Activated T-helper 9 cell treated with anti-CD3 and anti-CD28 coated beads, Interleukin-2, amount 50 U/mL, for 16 hours (primary cell): ENCODE results near the gene LRRC17.

Source experiments
- DNase-seq: peaks from one replicate; pipeline ENCODE4 v3.0.0-alpha.2; 2020; ENCODE audit warnings: low read depth

Gene LRRC17, protein sequence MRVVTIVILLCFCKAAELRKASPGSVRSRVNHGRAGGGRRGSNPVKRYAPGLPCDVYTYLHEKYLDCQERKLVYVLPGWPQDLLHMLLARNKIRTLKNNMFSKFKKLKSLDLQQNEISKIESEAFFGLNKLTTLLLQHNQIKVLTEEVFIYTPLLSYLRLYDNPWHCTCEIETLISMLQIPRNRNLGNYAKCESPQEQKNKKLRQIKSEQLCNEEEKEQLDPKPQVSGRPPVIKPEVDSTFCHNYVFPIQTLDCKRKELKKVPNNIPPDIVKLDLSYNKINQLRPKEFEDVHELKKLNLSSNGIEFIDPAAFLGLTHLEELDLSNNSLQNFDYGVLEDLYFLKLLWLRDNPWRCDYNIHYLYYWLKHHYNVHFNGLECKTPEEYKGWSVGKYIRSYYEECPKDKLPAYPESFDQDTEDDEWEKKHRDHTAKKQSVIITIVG

DNA sequence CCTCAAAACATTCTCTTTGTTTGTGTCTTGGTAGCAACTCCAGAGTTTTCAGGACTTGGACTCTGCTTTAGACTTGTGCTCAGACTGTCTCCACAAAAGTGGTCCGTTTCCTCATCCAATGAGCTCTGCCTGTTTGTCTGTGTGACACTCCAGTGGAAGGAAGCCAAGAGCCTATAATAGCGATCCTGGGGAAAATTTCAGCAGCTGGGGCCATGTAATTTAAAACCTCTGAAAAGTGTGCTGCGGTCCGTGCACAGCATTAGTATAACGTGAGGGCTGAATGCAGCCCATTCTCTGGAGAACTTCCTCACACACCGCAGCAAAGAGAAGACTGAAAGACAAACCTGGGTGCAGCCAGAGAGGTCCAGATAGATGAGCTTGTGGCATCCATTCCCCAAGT lies at the start of gene LRRC17:
Gene LRRC17, plus strand, starts transcription at position 259 of the 400 bp plus-strand sequence. CDS start 20,914 bp downstream, outside the sequence.
- DNase-seq = no peak

DNA sequence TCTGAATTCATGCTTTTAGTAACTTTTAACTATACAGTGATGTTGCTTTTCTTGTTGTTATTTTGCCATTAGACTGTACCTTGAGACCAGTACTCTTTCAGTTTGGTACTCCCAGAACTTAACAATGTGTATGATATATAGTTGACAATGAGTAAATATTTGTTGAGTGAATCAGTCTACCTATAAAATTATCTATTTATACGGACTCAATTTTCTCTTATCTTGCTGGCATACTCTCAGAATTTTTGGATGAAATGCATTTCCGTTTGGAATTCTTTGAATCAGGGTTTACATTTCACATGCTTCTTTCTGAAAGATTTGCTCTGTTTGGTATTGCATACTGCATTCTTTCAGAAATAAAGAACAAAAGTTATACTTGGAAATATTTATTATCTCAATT lies 47.8 kb upstream of the LRRC17 start:
- DNase-seq = no peak

DNA sequence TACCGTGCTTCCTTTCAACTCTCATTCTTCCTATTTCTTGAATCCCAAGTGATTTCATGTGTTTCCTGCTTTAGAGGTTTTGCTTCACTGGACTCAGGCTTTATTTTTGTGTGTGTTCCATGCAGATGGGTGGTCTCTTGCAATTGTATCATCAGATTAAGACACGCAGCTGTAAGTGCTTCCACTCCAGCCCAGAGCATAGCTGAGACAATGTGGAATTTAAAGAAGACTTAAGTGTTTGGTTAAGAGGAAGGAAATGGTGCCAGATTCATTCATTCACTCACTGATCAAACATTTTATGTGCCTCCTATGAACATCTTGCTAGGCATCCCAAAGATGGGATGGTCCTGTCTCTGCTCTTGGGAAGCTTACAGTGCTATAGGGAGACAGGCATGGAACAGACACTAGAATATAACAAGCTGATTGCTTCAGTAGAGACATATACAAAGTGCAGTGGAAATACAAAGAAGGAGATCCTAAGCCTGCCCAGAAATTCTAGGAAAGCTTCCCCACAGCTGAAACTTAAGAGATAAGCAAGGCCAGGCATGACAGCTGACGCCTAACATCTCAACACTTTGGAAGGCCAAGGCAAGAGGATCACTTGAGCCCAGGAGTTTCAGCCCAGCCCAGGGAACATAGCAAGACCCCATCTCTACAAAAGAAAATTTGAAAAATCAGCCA lies 46.1 kb upstream of the LRRC17 start:
- no peak for DNase-seq

DNA sequence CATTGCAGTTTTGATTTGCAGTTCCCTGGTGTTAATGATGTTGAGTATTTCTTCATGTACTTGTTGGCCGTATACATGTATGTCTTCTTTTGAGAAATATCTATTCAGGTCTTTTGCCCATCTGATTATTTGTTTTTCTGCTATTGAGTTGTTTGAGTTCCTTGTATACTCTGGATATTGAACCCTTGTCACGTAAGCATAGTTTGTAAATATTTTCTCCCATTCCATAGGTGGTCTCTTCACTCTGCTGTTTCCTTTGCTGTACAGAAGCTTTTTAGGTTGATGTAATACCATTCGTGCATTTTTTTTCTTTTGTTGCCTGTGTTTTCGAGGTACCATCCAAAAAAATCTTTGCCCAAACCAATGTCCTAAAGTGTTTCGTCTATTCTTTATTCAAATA lies 43.6 kb upstream of the LRRC17 start:
- DNase-seq = no peak

DNA sequence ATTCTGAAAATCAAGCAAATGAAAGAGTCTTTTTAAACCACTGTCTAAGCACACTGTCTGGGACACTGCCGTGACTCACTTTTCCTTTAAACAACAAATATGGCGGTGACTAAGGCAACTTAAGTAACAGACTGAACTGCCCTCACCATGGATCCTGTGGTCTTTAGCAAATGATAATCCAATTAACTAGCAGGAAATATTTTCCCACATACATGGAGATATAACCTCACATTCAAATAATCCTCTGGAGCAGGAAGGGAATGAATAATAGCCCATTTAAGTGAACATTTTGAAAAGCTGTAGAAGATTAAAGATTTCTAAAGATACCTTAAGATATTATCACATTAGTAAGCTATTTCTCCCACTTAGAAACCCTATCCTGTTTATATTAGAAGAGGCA lies 40.3 kb upstream of the LRRC17 start:
- DNase-seq = no peak

DNA sequence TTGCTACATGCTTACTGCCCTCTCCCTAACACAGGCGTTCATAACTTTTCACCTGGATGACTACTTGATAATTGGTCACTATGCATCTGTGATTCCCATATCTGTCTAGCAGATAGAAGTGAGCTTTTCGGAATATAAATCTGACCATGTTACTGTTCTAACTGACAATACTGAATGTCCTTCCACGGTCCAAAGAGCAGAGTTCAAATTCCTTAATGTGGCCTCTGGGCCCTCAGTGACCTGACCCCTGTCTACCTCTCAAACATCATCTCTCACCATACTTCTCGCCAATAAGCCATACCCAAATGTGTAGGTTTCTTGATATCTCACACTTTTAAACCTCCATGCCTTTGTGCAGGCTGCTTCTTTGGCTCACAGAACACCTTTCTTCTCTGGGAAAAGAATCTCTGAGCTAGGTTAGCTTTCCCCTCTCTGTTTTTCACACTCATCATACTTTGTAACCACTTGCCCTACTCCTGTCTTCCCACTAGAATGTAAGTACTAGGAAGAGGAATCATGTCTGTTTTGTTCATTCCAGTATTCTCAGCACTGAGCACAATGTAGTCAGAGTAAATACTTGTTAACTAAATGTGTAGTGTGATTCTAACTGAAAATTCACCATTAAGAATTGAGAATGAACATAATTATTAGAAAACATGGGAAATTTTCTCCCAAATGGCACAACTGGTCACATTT lies 39.2 kb upstream of the LRRC17 start:
- no peak for DNase-seq

DNA sequence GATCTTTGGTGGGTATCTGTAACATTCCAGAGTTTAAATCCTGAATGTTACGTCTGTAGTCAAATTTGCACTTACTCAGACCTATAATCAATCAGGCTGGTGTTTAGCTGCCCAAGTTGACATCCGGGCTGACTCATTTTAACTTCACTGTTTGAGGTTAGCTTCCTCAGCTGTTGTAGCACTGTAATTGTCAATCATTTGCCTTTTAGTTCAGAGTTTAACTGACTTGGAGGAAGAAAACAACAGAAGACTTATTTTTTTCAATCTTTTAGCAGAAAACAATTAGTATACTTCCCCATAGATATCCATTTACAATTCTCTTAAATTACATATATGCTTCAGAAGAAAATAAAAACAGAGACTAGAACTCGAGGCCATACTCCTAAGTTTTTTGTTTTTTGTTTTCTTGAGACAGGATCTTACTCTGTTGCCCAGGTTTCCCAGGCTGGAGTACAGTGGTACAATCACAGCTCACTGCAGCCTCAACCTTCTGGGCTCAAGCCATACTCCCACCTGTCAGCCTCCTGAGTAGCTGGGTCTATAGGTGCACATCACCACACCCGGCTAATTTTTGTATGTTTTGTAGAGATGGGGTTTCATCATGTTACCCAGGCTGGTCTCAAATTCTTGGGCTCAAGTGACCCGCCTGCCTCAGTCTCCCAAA lies 38.5 kb upstream of the LRRC17 start:
- no peak for DNase-seq

DNA sequence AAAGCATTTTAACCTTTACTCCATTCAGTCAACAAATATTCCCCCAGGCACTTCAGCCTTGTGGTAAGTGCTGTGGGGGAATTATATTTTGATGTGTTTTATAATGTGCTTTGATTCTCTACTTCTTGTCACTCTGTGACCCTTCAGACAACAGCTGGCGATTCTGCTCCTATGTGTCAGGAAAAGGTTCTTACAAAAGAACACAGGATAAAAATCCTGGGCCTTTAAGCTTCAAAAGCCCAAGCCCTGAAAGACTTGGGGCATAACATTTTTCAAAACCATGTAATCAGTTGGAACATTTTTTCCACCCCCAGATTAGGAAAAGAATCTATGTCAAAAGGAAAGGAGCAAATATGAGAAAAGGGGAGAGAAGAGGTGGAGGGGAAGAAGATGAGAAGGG lies 37.8 kb upstream of the LRRC17 start:
- no peak for DNase-seq

DNA sequence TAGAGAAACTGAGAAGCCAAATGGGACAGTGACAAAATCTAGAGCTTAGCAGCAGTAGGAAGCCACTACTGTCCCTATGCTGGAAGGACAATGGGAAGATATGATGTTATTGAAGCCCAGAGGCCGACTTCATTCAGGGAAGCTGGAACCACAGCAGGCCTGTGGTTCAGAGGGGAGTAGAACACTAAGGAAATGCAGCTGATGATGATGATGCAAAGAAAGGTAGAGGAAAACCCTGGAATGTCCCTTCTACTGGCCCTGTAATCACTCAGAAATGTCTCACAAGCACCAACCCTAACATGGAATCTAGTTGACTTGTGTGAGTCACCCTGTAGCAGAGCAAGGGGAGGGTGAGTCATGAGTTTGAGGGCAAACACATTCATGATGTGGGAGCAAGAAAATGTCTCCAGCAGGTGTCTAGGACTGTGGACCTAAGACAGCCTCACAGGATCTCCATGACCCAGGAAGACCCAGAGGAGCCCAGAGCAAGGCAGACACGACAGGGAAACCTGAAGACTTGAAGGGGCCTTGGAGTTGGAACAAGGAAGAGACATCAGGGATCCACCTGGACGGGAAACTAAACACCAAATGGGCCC lies 37.0 kb upstream of the LRRC17 start:
- DNase-seq = no peak

DNA sequence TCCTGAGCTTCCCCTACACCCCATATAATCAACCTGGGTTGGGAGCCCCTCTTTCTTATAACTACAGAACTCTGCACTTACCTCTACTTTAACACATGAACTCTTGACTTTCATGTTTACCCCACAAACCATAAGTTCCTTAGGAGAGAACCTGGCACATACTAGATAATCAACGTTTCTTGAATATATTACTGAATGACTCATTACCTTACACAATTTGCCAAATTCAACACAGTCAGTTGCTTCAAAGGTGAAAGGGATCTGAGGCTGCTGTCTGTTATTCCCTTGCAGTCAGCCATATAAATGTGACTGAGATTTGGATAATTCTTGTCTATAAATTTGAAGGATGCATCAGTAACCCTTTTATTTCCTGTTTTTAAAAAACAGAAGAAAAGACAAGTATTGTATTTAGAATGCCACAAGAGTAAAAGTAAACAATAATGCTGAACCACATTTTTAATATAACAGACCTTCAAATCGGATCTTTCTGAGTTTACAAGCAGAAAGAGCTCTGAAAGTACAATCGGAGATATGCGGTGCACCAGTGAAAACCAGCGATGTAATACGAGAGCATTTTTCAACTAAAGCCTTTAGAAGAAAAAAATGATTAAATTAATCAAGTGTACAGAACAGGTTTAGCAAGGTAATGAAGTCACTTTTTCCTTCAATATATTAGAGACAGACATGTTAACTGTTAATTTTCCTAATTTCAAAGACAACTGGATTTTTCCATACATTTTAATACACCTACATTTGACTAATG lies 29.5 kb upstream of the LRRC17 start:
- DNase-seq = no peak

DNA sequence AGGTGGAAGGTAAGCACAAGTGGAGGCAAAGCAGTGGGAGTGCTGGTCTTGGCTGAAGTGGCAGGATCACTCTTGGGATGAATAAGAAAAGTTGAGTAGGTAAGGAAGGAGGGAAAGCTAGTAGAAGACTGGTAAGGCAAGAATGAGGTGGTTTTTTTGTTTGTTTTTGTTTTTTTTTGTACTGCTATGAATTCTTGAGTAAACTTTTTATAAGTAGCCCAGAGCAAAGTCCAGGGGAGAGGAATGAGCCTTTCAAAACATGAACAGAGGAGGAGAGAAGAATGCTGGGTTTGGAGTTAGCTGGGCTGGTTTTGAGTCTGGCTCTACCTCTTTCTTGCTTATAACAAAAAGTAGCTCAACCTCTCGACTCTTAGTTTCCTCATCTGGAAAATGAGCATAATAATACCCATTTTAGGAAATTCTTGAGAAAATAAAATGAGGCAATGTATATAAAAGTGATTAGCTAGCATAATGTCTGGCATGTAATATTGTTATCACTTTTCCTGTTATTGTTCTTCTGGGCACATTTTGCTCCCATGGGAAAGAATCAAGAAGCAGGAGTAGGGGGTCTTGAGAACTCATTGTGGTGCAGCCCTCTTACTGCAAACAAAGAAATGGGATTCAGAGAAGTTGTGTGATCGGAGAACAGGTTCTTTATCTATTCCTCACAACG lies 24.1 kb upstream of the LRRC17 start:
- DNase-seq = no peak

DNA sequence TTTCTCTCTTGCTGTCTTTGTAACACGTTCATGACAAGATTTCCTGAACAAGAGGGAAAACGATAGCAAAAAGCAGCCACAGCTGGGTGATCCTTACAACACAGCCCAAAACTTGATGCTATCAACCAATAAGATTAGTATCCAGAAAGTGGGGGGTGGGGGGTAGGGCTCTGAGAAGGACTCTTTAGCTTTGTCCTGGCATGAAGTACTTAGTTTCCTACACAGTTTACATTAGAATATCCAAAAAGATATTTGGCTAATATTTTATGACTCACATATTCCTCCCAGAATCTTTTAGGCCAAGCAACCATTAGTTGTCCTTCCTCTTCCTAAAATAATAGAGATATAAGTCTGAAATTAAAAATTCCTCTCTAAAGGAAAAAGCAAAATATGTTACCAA lies 22.9 kb upstream of the LRRC17 start:
- no peak for DNase-seq

DNA sequence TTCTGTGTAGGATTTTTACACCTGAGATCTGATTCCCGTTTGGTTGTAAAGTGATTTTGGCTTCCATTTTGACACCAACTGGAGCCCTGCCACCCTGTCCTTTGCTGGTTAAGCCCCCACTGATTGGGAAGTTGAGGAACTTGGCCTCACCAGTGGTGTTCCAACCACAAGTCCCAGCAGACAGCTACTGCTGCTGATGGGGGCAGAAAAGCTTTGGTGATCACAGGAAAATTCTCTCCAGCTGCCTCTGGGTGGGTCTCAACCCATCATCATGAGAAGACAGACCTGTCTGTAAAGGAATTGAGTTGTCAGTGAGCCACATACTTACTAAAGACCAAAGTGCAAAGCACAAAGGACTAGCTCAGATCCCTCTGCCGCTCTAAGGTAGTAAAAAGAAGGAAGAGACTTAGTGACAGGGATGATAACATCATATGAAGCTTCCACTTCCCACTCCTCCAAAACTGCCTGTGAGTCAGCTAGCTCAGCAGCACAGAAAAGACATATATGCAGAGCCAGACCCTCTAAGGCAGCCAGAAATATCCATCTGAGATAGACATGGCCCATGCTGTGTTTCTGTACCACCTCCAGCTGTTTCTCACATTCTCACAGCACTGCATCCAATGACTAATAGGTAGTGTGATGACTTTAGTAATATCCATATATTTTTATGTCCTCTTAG lies 22.4 kb upstream of the LRRC17 start:
- DNase-seq = no peak

DNA sequence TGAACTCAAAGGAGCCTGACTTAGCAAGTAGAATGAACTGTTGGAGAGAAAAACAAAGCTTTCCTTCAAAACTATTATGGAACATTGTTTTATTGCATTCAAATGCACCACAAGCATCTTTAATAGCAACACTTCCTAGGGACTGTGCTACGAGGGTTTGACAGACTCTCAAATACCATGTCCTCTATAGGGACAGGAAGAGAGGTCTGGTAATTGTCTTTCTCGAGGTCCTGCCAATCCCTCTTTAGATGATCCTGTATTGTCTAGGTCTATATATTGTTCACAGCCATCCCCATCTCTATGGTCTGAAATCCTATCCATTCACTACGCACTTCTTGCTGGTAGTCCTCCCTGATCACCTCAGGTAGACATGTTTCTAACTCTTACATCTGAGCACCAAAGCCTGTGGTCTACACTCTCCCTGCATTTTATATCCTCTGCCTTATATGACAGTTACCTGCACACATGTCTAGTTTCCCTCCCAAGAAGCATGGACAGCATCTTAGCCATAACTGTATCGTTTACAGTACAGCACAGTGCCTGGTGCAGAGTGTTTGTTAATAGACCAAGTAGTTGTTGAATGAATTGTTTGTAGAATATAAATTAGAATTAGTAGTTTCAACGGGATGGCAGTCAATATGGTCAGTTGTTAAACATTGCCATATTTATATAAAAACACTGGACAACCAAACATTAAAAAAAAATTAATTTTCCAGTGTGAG lies 21.7 kb upstream of the LRRC17 start:
- DNase-seq = no peak

DNA sequence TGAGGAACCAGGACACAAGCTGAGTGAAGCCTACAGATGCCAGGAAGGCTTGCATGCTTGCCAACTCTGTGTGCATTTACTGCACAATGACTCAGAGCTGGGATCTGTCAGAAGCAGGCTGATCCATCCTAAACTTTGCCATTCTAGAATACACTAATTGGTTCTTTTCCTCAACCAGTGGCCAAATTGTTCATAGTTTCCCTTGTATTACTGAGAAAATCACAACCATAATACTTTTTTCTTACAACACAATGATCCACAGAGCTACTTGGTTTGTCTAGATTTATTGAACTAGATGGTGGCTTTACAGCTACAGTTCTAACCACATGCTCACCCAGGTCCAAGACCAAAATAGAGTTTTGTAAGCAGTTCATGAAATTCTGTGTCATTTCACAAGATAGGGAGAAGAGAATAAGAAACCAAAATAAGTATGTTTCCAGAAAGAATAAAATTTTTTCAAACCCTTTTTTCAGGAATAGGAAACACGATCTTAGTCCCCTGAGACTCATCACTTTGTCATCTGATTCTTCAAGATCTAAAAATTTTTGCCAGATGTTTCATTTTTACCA lies 21.0 kb upstream of the LRRC17 start:
- no peak for DNase-seq

DNA sequence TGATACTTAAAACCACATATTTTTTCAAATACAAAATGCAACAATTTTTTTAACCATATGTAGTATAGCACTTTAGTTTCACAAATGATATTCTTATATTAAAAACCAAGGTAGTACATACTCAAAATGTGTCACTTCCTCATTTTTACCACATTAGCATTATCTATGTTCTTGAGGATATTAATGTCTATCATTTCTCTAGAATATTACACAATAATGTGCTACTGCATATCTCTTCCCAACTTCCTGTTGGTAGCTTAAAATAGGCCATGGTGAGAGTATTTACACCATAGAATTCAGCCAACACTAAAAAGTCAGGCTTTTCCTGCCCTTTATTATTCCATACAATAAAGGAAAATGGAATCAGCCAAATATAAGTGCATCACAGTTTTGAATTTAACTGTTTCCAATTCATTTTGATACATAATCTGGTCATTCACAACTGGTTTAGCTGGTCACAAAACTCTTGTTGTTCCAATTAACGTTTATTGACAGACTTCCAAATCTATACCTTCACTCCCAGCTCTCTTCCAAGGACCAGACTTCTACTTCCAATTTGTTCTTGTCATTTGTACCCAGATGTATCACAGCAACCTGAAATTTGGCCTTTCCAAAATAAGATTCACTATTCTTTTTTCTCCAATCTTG lies 20.0 kb upstream of the LRRC17 start:
- DNase-seq = no peak

DNA sequence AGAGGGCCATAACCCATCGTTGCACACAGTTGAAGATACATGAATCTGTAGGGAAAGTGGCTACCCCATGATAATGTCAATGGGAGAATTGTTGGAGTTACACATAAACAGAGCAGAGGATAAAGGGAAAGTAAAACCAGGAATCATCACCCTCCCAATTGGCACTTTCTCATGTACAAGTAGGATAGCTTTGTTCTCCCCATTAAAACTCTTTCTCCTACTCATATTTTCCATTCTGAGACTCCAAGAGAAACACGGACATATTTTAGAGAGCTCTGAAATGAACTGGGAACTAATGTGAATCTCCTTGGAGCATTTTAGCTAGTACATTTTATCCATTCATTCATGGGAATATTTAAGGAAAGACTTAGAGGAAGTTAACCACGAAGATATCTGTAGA lies 17.2 kb upstream of the LRRC17 start:
- no peak for DNase-seq

DNA sequence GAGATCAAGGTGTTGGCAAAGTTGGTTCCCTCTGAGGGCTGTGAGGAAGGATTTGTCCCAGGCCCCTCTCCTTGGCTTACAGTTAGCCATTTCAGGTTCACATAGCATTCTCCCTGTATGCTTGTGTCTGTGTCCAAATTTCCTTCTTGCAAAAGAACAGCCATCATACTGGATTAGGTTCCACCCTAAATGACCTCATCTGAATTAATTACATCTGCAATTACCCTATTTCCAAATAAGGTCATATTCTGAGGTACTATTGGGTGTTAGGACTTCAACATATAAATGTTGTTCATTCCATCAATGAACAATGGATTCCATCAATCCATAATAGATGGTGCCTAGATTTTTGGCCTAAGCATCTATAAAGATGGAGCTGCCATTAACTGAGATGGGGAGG lies 16.2 kb upstream of the LRRC17 start:
- DNase-seq = no peak

DNA sequence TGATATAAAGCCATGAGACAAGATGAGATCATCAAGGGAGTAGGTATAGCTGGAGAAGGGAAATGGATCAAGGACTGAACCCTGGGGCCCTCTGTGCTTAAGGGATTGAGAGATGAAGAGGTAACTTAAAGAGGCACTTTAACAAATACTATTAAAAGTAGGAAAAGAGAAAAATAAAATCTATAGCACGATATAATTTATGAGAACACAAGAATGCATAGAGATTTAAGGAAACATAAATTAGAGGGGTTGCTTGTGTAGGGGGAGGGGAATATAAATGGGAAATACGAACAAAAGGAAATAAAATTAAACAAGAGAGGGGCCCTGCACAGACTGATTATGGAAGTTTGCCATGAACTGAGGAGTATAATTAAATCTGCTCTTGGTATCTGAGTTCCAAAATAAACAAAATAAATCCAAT lies 15.6 kb upstream of the LRRC17 start:
- no peak for DNase-seq
